Ovary (tissue), 10 donors: ENCODE measurements around the gene SMAD2. TPM values are rescaled to one million over a fixed set of nuclear protein-coding genes. Genes with fewer than 3 reads are reported as not detected.

Experiments
- DNase-seq, 5 donors: peaks; one replicate each; pipeline ENCODE4 v3.0.0-alpha.2; 2019 to 2020
- H3K27ac ChIP-seq, 2 donors: fragments of 200-600 bp; one replicate each; pipeline versions ENCODE4 v1.5.1 to v1.8.0; 2019 to 2022
- H3K27me3 ChIP-seq: fragments of 200-600 bp; one replicate; pipeline ENCODE4 v1.8.0; 2022
- H3K36me3 ChIP-seq: fragments of 200-600 bp; sonication (generic); one replicate; pipeline ENCODE4 v1.5.1; 2019
- H3K4me1 ChIP-seq: one replicate; pipeline ENCODE4 v1.8.1; 2013; ENCODE audit warnings: mild to moderate bottlenecking, moderate library complexity; ENCODE audit not compliant: insufficient read depth
- H3K4me3 ChIP-seq: fragments of 200-600 bp; sonication (generic); one replicate; pipeline ENCODE4 v1.5.1; 2017
- H3K9me3 ChIP-seq, 2 donors: fragments of 200-600 bp in 1 of 2; sonication (generic) in 1 of 2; one replicate each; pipeline versions ENCODE4 v1.5.1 to v1.8.1; 2013 to 2019; ENCODE audit warnings: mild to moderate bottlenecking in 1 of 2, moderate library complexity in 1 of 2
- EP300 ChIP-seq: sonication (generic); formaldehyde crosslinking; IDR thresholded peaks from one replicate; pipeline ENCODE4 v1.6.1; 2017; ENCODE audit warnings: antibody characterized with exemption
- POLR2A ChIP-seq: fragments of 450-650 bp; IDR thresholded peaks from one replicate; pipeline ENCODE4 v1.6.1; 2017; ENCODE audit warnings: antibody characterized with exemption, mild to moderate bottlenecking, moderate library complexity
- WGBS, 3 donors: extraction: QIAGEN DNeasy Blood & Tissue Kit in 1 of 3; methylation state at CpG; one replicate each; pipeline versions ENCODE4 v1.1.5 to v1.1.7; 2013 to 2017; 5-methylcytosine and 5-hydroxymethylcytosine counted together
- intact Hi-C, 4 donors: fragments of 100-400 bp; cut with DNase I; formaldehyde crosslinking; loops; one replicate each; pipeline versions ENCODE4 v1.11.0 to v1.15.1; 2022 to 2023
- long read RNA-seq, 3 donors: library from polyadenylated mRNA in 2 of 3; unstranded in 2 of 3; transcript quantifications; one replicate each; pipeline ENCODE4 v2.0.0 and lab custom pipeline, GENCODE V29; 2021 to 2026
- polyA plus RNA-seq, 2 donors: library from polyadenylated mRNA; stranded (reverse); fragments of 200-250 nt in 1 of 2; fragments of 350-450 nt in 1 of 2; fragmentation: Illumina TruSeq in 1 of 2; extraction: RNeasy Lipid Tissue Mini Kit (QIAGEN cat#74804) in 1 of 2; gene quantifications; one replicate each; pipeline ENCODE4 v1.2.3, GENCODE V29; 2013 to 2014
- total RNA-seq, 7 donors: library from RNA; depleted of rRNA in 2 of 7; stranded (reverse); fragments of >200 nt in 2 of 7; fragmentation: NEBNext Ultra II Directional in 3 of 7; extraction: Animal tissue kit (Norgen Biotek cat#: 25700) in 3 of 7; gene quantifications; one replicate each; pipeline versions ENCODE4 v1.1.0 to v1.2.4, GENCODE V29; 2016 to 2023
- TF ChIP-seq, protein P1 (sequence below), 3 donors: fragments of 450-650 bp in 2 of 3; fragments of 200-600 bp in 1 of 3; IDR thresholded peaks; one replicate each; pipeline versions ENCODE4 v1.5.1 to v1.8.0; 2016 to 2022; ENCODE audit warnings: antibody characterized with exemption in 3 of 3, mild to moderate bottlenecking in 1 of 3
- donor health status: DM: no; HTN: no; CAD: no; lungs with moderate emphysema.
- donor health status: DM: no; HTN: no; CAD: no.
- donor health status: Bipolar disorder and iron deficiency.
- donor health status: DM: yes; HTN: yes; CAD: no.
- donor health status: DM: no; HTN: no; CAD: no.
- donor health status: DM: yes; HTN: yes; CAD: no.

The SMAD2 gene
- total RNA-seq: 100 to 1,000 TPM in 5 of 7 donors, 10 to 100 TPM in 2; 27.9 to 160 (median 132) TPM
- polyA plus RNA-seq: 100 to 1,000 TPM in 1 of 2 donors, 10 to 100 TPM in 1; 48.2 to 109 TPM
- long read RNA-seq, donor 1, full-length matches to known transcripts: 34 of 64 reads
- long read RNA-seq, donor 1, partial matches to known transcripts: 11 of 64 reads
- long read RNA-seq, donor 1, other reads (novel, unspliced or antisense): 19 of 64 reads
- long read RNA-seq, donor 2, full-length matches to known transcripts: 17 of 22 reads
- long read RNA-seq, donor 2, partial matches to known transcripts: 0 of 22 reads
- long read RNA-seq, donor 2, other reads (novel, unspliced or antisense): 5 of 22 reads
- long read RNA-seq, donor 3, full-length matches to known transcripts: 43 of 85 reads
- long read RNA-seq, donor 3, partial matches to known transcripts: 10 of 85 reads
- long read RNA-seq, donor 3, other reads (novel, unspliced or antisense): 32 of 85 reads

DNA sequence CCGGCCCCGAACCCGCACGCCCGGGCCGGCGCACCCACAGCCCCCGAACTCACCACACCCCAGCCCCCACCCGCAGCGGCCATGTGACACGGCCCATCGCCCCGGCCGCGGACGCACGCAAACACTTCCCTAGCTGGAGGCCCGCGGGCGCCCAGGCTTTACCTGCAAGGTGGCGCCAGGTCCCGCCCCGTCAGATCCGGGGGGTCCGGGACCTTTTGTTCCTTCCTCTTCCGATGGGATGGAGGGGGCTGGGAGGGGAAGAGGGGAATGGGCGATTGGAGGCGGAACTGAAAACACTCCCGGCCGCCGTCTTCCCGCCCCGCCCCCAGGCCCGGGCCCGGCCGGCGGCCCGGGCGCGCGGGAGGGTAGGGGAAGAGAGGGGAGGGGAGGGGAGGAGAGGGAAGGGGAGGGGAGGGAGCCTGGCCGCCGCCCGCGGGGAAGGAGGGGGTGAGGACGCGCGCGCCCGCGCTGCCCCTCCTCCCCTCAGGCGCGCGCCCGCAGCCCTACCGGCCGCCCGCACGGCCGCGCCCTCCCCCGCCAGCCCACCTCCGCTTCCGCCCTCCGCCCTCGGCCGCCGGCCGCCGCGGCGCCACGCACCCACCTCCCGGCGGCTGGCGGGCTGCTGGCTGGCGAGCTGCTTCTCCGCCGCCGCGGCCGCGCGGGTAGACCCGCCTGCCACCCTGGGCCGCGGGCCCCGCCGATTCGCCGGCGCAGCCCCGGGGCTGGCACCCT is at the start of gene SMAD2:
SMAD2 (minus strand) TSS at position 461 of the 732 bp plus-strand sequence. CDS start 33,903 bp downstream, outside the sequence.
- TF ChIP-seq POLR2A (no peak), EP300 (no peak)
- TF ChIP-seq, protein P1, sequence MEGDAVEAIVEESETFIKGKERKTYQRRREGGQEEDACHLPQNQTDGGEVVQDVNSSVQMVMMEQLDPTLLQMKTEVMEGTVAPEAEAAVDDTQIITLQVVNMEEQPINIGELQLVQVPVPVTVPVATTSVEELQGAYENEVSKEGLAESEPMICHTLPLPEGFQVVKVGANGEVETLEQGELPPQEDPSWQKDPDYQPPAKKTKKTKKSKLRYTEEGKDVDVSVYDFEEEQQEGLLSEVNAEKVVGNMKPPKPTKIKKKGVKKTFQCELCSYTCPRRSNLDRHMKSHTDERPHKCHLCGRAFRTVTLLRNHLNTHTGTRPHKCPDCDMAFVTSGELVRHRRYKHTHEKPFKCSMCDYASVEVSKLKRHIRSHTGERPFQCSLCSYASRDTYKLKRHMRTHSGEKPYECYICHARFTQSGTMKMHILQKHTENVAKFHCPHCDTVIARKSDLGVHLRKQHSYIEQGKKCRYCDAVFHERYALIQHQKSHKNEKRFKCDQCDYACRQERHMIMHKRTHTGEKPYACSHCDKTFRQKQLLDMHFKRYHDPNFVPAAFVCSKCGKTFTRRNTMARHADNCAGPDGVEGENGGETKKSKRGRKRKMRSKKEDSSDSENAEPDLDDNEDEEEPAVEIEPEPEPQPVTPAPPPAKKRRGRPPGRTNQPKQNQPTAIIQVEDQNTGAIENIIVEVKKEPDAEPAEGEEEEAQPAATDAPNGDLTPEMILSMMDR (IDR thresholded peaks at IDR 0.05): no peak
- intact Hi-C loops: loop anchor here in 1 of 4 donors (2.0 kb wide), 1 partner anchor 480 kb away; no protein-coding TSS in a partner anchor
- Histone ChIP-seq H3K9me3 (no peaks in the 10 kb centered on the region), H3K4me3 (peak within 1 kb of the TSS; percentile 82), H3K27ac (peak within 1 kb of the TSS; percentile 74 to 98), H3K27me3 (no peaks in the 10 kb centered on the region), H3K4me1 (no peaks in the 10 kb centered on the region), H3K36me3 (no peaks in the 10 kb centered on the region)
- WGBS, 3 donors: 0 to 1% (median 1%) methylated on average over 30 to 77 of the region's 93 CpGs
- DNase-seq: peak; percentile 80 to 89 (median 86)

- WGBS, 3 donors: 57 to 68% (median 68%) methylated on average over 5 of the region's 5 CpGs
- intact Hi-C loops: no loop called here
- H3K27ac ChIP-seq: no peak overlapping the region
- no peak for DNase-seq
- no peaks in the 10 kb centered on the region for H3K36me3 ChIP-seq
- no peaks in the 10 kb centered on the region for H3K9me3 ChIP-seq
- H3K27me3 ChIP-seq: no peaks in the 10 kb centered on the region
- no peaks in the 10 kb centered on the region for H3K4me1 ChIP-seq
- H3K4me3 ChIP-seq: no peak overlapping the region
- TF ChIP-seq POLR2A: no peak
- no peak for TF ChIP-seq EP300
- TF ChIP-seq, protein P1 (IDR thresholded peaks at IDR 0.05): no peak
These were observed 49.2 kb upstream of the SMAD2 start for GRCh38 chr18:47979611-47980200.

DNA sequence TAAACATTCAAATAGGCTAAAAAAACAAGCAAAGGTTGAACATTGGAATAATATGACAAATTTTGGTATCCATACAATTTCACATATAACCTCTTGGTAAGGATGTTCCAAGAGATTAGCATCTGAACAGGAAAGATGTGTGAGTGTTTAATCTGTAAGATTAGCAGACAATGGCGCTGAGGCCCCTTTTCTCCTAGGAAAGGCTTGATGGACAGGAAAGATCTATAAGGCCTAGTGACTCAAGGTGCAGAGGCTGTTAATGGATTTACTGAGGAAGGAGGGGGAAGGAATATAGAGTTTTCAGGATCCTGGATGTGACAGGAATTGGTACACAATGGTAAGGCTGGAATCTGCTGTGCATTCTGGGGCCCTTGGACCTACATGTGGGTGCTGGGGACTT is 48.1 kb upstream of the SMAD2 start:
- Histone ChIP-seq H3K4me3 (no peak overlapping the region), H3K4me1 (no peaks in the 10 kb centered on the region), H3K27ac (no peak overlapping the region), H3K9me3 (no peaks in the 10 kb centered on the region), H3K27me3 (no peaks in the 10 kb centered on the region), H3K36me3 (no peaks in the 10 kb centered on the region)
- WGBS, 3 donors: 93 to 97% (median 95%) methylated on average over 1 of the region's 1 CpG
- intact Hi-C loops: no loop called here
- DNase-seq: no peak
- TF ChIP-seq POLR2A: no peak
- TF ChIP-seq EP300: no peak
- TF ChIP-seq, protein P1 (IDR thresholded peaks at IDR 0.05): no peak

- Histone ChIP-seq H3K36me3 (no peaks in the 10 kb centered on the region), H3K27me3 (no peaks in the 10 kb centered on the region), H3K4me3 (no peak overlapping the region), H3K27ac (no peak overlapping the region), H3K9me3 (no peaks in the 10 kb centered on the region), H3K4me1 (no peaks in the 10 kb centered on the region)
- WGBS, 3 donors: 78 to 97% (median 96%) methylated on average over 2 of the region's 2 CpGs
- intact Hi-C loops: no loop called here
- TF ChIP-seq EP300 (no peak), POLR2A (no peak)
- DNase-seq: no peak
These were observed 47.7 kb upstream of the SMAD2 start for GRCh38 chr18:47978141-47978540.
